ENCODE data around the gene C9orf50.

Gene C9orf50

DNA sequence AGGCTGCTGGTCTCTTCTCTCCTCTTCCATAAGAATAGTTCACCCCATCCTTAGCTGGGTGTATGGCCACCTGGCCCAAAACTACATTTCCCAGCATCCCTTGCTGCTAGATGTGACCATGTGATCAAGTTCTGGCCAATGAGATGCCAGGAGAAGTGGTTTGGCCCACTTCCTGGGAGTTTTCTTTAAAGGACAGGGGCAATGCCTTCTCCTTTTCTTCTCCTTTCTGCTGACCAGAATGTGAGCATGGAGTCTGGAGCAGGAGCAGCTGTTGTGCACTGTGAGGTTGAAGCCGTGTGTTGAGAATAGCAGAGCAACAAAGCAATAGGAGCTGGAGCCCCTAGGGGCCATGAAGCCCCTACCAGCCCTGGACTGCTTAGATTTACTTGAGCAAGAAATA is 36.8 kb downstream of the C9orf50 start:
- peaks cover 4% of the 10 kb centered on the region; the same call in 1 of the 2 replicates for H3K36me3 ChIP-seq
- H3K27me3 ChIP-seq (ENCODE audit: insufficient read depth, low read depth, severe bottlenecking), result no peaks in the 10 kb centered on the region
- DNase-seq, result peak; percentile 81
- no peak overlapping the region for H3K4me3 ChIP-seq (ENCODE audit: low read depth, low read length)
- H3K9me3 ChIP-seq (ENCODE audit: severe bottlenecking), result no peaks in the 10 kb centered on the region
- TF ChIP-seq, protein P1, sequence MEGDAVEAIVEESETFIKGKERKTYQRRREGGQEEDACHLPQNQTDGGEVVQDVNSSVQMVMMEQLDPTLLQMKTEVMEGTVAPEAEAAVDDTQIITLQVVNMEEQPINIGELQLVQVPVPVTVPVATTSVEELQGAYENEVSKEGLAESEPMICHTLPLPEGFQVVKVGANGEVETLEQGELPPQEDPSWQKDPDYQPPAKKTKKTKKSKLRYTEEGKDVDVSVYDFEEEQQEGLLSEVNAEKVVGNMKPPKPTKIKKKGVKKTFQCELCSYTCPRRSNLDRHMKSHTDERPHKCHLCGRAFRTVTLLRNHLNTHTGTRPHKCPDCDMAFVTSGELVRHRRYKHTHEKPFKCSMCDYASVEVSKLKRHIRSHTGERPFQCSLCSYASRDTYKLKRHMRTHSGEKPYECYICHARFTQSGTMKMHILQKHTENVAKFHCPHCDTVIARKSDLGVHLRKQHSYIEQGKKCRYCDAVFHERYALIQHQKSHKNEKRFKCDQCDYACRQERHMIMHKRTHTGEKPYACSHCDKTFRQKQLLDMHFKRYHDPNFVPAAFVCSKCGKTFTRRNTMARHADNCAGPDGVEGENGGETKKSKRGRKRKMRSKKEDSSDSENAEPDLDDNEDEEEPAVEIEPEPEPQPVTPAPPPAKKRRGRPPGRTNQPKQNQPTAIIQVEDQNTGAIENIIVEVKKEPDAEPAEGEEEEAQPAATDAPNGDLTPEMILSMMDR (IDR thresholded peaks at IDR 0.05; ENCODE audit: low read depth, low read length), result 0 out of 2 replicates have a peak, but pooled peaks have one; percentile 11
- H3K27ac ChIP-seq, result peak overlapping the region; percentile 32

DNA sequence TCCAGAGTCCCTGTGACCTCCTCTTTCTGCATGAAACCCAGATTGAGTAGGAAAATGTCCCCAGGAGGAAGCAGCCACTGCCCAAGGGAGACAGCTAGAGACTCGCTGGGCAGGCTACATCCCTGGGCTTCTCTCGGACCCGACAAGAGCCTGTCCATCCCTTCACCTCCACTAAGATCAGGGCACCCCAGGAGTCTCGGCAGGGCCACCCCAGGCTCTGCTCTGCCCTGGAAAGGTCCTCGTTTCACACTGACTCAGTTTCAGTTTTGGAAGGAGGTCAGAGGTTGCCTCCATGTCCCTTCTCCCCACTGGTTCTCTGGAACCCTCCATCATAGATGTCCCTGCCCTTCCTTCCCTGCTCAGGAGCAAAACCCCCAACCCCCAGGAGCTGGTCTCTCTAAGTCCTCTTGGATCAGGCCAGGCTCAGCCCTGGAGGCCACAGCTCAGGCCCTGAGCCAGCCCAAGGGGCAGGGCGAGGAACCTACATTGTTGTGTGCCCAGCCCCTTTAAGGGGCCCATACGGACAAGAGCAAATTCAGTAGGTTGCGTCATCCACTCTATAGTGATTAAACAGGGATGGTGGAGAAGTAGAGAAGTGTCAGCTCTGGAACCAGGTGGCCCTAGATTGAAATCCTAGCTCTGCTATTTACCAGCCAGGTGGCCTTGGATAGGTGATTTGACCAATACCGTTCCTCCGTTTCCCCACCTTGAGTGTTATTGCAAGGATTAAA is 37.4 kb downstream of the C9orf50 start:
- Histone ChIP-seq H3K27ac (no peak overlapping the region), H3K4me3 (ENCODE audit: low read depth, low read length) (no peak overlapping the region)

DNA sequence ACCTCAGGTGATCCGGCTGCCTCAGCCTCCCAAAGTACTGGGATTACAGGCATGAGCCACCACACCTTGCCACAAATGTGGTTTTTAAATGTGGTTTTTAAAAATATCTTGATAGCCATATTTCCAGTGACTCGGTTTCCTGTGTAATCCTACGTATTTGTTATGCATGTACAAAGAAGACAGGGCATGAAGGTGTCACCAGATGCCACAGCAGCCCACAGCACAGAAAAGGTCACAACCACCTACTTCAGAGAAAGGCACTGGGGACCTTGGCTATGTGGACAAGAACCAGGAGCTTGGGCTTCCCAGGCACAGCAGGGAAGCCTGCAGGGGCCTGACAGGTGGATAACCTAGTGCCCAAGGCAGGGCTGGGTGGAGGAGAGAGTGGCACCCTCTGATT is 38.0 kb downstream of the C9orf50 start:
- TF ChIP-seq, protein P1 (IDR thresholded peaks at IDR 0.05; ENCODE audit: low read depth, low read length), result no peak
- no peak overlapping the region for H3K27ac ChIP-seq

More for the DNA sequence above, 37.4 kb downstream of the C9orf50 start:
- Histone ChIP-seq H3K9me3 (ENCODE audit: severe bottlenecking) (no peaks in the 10 kb centered on the region), H3K27me3 (ENCODE audit: insufficient read depth, low read depth, severe bottlenecking) (no peaks in the 10 kb centered on the region), H3K36me3 (peaks cover 4% of the 10 kb centered on the region; the same call in 1 of the 2 replicates)
- DNase-seq, result no peak
- TF ChIP-seq, protein P1 (IDR thresholded peaks at IDR 0.05; ENCODE audit: low read depth, low read length), result no peak

DNA sequence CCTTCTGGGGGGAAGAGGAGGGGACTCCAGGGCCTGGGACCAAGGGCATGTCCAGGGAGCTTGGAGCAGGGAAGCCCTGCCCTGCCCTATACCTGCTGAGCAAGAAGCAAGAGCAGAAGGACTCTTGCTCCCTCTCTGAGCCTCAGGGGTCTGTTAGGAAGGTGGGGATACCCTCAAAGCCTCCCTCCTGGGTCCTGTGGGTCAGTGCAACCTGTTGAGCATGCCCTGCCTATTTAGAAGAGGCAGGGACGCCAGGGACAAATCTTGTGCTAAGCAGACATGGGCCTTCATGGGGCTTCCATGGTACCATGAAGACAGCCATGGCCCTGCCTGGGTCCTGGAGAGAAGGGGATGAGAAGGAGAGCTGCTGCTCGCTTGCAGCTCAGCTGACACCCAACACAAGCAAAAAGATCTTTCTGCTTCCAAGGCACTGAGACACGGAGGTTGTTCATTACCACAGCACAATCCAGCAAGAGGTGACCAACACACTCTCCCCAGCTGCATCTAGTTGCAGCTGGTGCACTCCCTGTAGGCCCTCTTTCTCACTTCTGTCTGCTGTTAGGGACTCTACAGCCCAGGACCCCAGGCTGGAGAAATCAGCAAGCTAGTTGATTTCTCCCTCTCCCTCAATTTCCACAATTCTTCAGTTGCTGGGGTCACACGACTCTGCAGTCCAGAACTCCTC is 39.3 kb downstream of the C9orf50 start:
- Histone ChIP-seq H3K27me3 (ENCODE audit: insufficient read depth, low read depth, severe bottlenecking) (no peaks in the 10 kb centered on the region), H3K36me3 (peaks cover 4% of the 10 kb centered on the region; the same call in 1 of the 2 replicates), H3K9me3 (ENCODE audit: severe bottlenecking) (no peaks in the 10 kb centered on the region), H3K27ac (no peak overlapping the region), H3K4me3 (ENCODE audit: low read depth, low read length) (no peak overlapping the region)
- TF ChIP-seq, protein P1 (IDR thresholded peaks at IDR 0.05; ENCODE audit: low read depth, low read length), result no peak
- DNase-seq, result no peak

More for the DNA sequence above, 38.0 kb downstream of the C9orf50 start:
- Histone ChIP-seq H3K4me3 (ENCODE audit: low read depth, low read length) (no peak overlapping the region), H3K9me3 (ENCODE audit: severe bottlenecking) (no peaks in the 10 kb centered on the region), H3K36me3 (peaks cover 4% of the 10 kb centered on the region; the same call in 1 of the 2 replicates), H3K27me3 (ENCODE audit: insufficient read depth, low read depth, severe bottlenecking) (no peaks in the 10 kb centered on the region)
- no peak for DNase-seq

DNA sequence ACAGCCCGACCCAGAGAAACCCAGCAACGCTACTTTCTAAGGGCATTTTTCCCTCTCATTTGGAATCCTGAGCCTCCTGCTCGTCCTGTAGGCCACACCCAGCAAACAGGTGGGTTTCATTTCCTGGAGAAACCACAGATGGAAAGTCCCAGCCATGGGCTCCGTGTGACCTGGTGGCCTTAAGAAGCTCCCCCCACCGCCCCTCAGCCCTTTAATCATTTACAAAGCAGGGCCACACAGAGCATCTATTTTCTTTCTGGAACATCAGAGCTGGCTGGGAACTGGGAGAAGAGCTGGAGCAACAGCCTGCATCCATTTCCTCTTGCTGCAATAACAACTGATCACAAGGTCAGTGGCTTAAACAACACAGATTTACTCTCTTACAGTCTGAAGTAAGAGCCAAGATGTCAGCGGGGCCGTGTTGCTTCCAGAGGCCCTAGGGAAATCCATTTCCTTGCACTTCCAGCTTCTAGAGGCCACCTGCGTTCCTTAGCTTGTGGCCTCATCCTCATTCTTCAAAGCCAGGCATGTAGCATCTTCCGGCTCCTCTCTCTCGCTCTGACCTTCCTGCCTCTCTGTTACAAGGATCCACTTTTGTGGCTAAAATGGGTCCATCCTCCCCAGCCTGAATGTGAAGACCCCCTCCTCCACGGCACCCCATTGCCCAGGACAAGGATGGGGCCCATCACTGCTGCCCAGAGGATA is 40.5 kb downstream of the C9orf50 start:
- no peak for DNase-seq
- no peak overlapping the region for H3K27ac ChIP-seq
- H3K4me3 ChIP-seq (ENCODE audit: low read depth, low read length), result no peak overlapping the region
- no peaks in the 10 kb centered on the region for H3K27me3 ChIP-seq (ENCODE audit: insufficient read depth, low read depth, severe bottlenecking)
- H3K36me3 ChIP-seq, result peaks cover 4% of the 10 kb centered on the region; the same call in 1 of the 2 replicates
- H3K9me3 ChIP-seq (ENCODE audit: severe bottlenecking), result no peaks in the 10 kb centered on the region
- TF ChIP-seq, protein P1 (IDR thresholded peaks at IDR 0.05; ENCODE audit: low read depth, low read length), result no peak

All from WERI-Rb-1 (cell line).